ENCODE measurements around the gene RNF31.
"Not testable (repeated sequence)": the region's sequence is repeated elsewhere in the genome, so short reads cannot be mapped to it uniquely, and the experiment has no call there.

The RNF31 gene

DNA sequence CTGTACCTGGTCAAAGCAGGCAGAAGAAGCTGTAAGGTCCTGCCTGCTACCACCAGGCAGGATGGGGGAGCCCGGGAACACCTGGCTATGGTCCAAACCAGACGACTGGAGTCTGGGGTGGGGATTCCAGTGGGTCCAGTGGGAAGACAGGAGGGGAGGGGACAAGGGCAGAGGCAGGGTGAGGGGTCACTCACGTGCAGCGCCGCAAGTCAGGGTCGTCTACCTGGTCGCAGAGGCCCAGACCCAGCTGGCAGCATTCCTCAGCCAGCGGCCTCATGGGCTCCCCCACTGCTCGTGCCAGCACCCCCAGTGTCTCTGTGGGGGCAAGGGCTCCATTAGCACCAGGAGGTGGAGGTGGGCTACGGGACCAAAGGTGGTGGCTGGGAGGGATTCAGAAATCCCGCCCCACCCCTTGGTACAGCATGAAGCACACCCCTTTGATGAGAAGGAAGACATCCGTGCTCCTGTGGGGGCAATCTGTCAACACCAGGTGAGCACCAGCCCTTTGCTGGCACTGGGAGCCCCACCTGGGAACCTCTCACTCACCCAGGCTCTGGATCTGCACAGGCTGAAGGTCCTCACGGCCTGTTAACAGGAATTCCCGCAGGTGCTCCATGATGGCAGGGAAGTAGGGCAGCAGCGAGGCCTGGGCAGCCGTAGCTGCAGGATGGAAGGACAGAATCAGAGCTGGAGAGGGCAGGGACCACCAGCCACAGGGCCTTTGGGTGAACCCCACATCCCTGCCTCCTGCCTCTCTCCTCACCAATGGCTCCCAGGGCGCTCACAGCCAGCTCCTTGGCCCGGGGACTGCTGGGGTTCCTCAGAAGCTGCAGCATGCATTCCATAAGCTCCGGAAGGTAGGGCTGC, 37.0 kb downstream of the RNF31 start:
- FAIRE-seq = no peak

DNA sequence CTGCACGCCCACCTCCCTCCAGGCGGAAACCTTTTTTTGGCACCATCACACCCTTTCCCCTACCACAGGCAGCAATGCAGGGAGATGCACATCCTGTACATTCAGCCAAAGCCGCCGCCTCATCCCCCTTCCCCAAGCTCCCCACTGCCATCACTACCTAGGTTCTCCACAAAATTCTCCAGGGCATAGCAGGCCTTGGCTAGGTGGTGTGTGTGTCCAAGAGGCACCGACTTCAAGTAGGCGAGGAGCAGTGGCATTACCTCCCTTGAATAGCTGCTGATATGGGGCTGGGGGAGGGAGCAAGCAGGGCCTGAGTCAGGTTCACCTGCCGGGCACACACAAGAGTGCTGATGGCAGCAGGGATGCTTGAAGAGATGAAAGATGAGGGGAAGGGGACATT, 37.7 kb downstream of the RNF31 start:
- FAIRE-seq = no peak

DNA sequence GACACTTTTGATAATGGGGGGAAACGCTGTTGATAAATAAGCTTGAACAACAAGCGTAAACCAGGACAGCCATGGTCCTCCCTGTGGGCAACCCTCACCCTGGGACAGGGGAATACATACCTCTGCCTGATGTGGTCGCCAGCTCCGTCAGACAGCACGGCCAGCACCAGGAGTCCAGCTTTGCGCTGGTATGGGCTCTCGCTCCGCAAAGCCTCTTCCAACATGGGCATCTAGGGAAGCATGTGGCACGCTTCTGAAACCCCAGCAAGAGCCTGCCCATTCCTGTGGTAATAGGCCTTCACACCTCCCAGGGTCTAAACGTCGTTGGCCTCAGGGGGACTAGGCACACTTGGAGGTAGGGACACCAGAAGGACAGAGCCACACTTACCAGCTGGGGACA, 38.4 kb downstream of the RNF31 start:
- FAIRE-seq = no peak

DNA sequence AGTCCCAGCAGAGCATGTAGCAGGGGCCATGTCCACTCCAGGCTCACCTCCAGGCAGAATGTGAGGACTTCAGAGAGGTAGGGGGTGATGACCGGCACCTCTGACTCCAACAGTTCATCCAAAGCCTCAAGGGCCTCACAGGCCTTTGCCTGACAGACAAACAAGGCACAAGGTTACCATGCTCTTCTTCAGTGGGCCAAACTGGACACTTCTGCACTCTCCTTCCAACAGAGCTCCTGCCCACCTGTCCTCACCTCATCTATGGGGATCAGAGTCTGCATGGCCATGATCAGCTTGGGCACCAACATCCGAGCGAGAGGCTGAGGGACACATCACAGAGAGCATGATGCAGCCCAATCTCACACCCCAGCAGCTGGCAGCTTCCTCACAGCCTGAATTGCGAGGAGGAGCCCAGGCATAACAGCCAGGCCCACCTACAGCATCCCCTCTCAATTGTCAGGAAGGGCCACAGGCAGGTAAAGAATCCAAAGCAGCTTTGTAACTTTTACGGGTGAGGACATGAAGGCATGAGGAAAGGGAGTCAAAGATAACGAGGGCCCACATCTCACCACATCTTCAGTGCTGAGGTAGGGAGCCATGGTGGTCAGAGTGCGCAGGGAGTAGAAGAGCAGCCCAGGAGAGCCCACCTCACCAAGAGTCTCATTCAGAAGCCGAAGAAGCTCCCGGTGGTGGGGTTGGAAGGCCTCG, 39.7 kb downstream of the RNF31 start:
- no peak for FAIRE-seq

DNA sequence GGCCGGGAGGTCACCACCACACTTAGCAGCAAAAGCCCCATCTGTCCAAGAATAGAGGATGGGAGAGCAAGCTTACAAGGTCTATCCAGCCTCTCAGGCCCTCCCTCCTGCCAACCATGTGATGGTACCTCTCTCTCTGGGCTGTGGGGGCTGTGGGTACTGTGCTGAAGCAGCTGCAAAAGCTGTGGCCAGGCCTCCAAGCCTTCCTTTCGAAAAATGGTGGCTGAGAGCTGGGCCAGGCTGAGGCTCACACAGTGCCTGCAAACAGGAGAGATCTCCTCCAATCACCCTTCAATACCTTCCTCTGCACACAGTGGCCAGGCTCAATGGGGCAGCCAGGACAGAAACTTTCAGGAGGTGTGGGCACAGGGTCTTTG, 40.2 kb downstream of the RNF31 start:
- no peak for FAIRE-seq

DNA sequence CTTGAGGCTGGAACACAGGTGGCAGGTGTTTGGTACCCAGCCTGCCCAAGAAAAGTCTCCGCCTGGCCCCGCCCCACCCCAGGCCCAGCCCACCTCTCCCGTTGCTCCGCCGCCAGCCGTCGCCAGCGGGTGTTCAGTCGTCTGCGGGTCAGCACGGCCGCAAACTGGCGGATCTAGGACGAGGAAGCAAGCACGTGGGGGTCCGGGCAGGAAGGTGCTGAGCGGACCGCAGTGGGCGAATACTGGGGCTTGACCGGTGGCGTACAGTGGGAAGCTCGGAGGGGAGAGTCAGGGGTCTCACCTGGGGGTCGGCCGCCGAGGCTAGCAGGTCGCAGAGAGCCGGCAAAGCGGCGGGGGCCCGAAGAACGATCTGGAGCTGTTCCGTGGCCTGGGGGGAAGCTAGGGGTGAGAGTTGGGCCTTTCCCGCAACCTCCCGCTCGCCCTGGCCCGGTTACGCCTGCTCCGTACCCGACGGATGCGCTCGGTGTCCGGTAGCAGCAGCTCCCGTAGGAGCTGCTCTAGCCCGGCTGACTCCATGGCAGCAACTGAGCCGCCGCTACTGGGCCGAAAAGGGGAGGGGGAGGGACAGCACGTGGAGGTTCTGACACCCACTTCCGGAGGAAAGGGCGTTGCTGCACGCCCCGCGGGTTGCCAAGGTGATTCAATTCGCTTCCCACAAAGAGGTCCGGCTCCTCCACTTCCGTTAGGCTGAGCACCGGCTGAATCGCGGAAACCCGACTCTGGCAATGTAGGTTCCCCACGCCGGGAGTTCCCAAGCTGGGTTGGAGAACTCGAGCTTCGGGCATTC, 41.2 kb downstream of the RNF31 start, which contains the start of gene IPO4:
TSS of gene IPO4 (minus strand) at position 566 of the 808 bp plus-strand sequence. CDS start at position 537, 29 bp downstream.
- no peak for FAIRE-seq

DNA sequence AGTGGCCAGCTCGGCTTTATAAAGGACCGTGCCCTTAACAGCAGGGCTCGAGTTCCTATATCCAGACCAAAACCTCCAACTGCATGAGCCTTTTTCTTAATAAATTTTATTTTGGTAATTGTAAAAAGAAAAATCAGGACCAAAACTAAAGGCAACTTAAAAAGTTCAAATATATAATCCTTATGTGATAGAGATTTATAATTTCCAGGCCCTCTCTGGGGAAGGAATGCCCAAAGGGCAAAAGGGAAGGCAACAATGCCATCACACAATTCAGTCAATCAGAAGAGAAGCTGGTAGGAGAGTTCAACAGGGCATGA, 41.7 kb downstream of the RNF31 start:
- no peak for FAIRE-seq

DNA sequence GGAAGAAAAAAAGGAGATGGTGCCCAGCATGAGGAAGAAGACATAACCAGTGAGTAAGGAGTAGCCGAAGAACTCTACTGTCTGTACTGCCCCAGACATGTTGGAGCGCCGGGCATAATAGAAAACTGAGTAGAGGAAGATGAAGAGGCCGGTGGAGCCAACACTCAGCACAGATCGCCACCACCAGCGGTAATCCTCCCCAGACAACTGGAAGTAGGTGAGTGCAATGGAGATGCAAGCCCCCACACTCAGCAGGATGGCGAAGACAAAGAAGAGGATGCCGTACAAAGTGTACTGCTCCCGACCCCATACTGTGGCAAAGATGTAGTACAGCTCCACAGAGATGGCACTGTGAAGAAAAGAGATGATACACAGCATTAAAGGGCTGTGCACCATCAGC, 42.2 kb downstream of the RNF31 start:
- FAIRE-seq = no peak

DNA sequence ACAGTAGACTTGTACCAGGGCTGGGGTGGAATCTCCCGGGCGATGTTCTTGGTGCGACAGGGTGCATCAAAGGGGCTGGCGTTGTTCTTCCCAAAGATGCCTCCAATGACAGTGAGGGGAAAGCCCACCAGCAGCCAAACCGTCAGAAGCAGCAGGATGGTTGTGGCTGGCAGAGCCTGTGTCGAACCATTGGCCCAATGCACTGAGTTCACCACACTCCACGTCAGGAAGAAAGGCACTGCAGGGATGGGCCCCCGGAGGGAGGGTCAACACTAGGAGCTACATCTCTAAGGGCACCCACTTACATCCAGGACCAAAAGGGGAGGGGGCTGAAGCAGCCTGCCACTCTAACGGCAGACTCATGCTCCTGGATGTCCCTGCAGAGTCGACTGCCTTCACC, 43.1 kb downstream of the RNF31 start:
- no peak for FAIRE-seq

DNA sequence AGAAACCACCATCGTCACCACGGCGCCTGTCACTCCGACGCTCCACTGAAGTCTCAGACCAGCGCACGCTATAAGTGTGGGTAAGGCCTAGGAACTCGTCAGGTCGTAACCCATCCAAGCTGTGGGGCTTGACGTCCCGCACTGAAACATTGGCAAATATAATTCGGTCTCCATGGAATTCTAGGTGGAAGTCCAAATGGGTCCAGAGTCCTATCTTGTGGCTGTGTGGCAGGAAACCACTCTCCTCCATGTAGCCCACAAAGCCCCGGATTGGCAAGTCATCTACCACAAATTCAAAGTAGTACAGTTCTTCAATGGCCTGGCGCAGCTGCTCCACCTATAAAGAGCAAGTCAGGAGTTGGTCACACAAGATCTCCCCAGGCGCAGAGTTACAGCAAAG, 45.6 kb downstream of the RNF31 start:
- FAIRE-seq = no peak

DNA sequence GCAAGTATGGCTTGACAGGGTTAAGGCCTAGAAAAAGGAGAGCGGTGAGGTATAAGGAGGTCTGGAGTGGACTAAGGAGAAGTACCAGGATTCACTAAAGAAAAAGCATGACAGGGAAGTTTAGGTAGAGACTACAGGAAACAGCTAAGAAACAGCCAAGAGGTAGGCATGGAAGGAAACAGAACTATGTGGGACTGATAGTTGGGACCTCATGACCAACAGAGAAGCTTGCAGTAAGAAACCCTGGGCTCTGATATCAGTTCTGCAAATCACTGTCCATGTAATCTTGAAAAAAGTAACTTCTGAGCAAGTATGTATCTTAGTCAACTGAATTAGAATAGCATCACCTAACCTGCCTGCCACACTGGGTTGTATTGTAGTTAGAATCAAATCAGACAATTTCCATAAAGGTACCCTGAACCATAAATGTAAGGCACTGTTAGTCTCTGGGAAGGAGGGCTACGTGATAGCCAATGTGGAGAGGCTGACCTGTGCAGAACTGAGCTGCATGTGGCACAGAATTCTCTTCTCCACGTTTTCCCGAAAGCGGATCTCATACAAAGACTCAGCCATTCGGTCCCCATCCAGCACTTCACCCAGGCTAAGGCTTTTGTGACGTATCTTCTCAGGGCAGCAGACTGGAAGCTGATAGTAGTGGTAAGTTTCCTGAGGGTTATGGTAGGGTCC, 47.0 kb downstream of the RNF31 start:
- no peak for FAIRE-seq

DNA sequence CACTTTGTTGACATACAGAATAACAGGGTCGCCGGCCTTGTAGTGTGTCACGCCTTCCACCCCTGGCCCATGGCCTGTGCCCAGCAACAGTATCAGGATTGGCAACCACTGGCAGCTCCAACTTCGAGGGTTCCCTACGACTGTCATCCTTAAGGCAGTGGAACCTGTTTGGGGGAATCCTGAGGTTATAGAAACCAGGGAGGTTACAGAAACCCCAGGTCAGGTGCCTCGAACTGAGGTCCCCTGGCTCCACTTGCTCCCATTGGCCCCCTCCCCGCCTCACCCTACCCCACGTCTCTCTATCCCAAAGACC, 47.5 kb downstream of the RNF31 start:
- no peak for FAIRE-seq

DNA sequence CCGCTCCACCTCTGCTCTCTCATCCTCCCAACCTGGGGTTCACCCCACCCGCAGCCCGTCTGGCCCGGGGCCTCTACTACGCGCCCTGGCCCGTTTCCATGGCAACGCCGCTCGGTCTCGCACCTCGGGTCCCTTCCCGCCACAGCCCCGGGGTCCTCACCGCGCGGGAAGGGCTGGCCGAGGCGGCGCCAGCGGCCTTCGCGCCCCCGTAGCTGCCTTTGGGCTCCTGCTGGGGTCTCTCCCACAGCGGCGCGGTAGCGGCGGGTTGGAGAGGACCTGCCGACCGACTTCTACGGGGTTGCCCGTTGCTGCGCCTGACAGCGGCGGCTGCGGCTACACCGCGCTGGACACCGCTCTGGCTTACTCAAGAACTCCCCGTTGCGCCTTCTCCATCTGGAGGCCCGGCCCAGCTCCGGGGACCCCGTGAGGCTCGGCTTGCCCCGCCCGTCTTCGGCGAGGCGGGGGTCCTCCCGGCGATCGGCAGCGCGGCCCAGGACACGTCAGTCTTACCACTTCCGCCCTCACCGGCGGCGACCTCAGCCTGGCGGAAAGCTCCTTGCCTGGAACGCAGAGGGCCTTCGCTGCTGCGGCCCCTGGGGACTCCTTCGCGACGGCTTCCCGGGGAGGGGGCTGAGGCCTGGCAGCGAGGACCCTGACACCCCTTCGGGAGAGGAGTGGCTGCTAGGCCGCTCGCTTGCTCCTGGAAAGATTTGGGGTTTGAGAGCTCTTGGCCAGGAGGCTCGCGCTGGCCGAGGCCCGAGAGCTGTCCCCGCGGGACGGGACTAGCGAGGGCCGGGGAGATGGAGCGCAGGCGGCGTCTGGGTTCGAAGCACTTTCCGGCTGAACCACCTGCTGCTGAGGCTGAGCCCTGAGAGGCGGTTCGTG, 48.1 kb downstream of the RNF31 start, which contains the start of gene TM9SF1:
TSS of gene TM9SF1 (minus strand) at position 256 of the 885 bp plus-strand sequence. CDS start 422 bp downstream, outside the sequence.
- FAIRE-seq = no peak

DNA sequence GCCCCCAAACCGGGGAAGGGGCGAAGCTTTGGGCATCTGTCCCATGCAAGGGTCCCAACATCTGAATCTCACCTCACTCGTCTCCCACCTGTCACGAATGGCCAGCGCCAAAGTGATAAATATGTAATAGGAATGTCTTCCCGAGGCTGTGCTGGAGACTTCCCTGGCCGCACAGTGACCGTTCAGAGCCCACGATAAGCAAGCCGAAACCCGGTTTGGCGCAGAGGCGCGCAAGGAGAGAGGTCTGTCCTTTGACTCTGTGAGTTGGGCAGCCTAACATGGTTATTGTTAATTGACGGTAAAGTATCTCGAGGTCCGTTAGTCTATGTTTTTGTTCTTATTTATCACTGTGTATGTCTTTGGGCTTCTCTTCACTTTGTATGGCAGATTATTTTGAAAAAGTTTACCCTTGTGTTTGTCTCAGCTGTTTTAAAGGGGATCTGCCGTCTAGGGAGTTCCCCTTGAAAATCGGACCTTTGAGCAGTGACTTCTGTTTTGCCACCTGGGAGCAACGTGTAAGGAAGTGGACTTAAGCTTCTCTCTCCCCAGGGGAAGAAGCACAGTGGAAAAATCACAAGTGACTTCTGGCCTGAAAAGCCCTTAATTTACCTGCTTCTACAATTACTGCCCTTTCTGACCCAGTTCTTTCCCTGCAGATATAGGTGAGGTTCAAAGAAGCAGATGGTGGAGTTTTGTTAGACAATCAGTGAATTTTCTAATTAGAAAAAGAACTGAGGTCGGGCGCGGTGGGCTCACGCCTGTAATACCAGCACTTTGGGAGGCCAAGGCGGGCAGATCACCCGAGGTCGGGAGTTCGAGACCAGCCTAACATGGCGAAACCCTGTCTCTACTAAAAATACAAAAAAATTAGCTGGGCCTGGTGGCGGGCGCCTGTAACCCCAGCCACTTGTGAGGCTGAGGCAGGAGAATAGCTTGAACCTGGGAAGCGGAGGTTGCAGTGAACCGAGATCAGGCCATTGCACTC, 49.1 kb downstream of the RNF31 start:
- FAIRE-seq = no peak

DNA sequence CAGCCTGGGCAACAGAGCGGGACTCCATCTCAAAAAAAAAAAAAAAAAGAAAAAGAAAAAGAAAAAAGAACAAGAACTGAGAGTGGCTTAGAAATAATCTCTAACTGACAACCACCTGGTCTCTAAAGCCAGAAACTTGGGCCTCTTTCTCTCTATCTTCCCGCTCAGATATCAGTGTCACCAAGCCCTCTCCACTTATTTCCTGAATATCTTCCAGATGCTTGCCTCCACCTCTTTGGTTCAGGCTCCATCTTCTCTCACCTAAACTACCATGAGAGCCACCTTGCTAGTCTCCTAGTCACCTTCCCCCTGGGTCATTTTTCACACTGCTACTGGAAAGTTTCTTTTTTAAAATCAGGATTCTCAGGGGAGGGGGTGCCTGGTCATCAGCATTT, 49.8 kb downstream of the RNF31 start:
- FAIRE-seq = no peak

DNA sequence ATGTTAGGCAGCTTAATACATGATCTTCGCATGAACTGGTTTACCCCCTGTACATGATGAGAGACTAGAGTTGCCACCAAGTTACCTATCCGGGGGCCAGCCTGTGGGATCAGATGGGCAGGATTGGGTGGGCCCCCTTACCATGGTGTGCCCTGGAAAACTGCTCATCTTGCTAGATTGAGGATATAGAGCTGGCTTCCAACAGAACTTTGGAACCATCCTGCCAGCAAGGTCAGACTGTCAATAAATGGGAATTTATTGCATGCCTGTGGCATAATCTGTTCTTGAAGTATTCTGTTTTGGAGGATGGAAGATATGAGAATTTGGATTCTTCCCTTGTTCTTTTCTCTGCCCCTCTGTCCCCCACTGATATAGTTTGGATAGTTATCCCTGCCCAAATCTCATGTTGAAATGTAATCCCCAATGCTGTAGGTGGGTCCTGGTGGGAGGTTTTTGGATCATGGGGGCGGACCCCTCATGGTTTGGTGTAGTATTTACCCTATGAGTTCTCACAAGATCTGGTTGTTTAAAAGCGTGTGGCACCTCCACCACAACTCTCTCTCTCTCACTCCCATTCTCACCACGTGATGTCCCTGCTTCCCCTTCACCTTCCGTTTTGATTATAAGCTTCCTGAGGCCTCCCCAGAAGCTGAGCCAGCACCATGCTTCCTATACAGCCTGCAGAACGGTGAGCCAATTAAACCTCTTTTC, 51.7 kb downstream of the RNF31 start:
- no peak for FAIRE-seq

DNA sequence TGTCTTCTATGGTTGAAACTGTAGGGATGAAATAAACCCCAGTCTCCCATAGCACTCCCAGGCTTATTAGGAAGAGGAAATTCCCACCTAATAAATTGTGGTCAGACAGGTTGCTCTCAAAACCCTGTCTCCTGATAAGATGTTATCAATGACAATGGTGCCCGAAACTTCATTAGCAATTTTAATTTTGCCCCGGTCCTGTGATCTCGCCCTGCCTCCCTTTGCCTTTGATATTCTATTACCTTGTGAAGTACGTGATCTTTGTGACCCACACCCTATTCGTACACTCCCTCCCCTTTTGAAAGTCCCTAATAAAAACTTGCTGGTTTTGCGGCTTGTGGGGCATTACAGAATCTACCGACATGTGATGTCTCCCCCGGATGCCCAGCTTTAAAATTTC, 55.2 kb downstream of the RNF31 start:
- FAIRE-seq = not testable (repeated sequence)

DNA sequence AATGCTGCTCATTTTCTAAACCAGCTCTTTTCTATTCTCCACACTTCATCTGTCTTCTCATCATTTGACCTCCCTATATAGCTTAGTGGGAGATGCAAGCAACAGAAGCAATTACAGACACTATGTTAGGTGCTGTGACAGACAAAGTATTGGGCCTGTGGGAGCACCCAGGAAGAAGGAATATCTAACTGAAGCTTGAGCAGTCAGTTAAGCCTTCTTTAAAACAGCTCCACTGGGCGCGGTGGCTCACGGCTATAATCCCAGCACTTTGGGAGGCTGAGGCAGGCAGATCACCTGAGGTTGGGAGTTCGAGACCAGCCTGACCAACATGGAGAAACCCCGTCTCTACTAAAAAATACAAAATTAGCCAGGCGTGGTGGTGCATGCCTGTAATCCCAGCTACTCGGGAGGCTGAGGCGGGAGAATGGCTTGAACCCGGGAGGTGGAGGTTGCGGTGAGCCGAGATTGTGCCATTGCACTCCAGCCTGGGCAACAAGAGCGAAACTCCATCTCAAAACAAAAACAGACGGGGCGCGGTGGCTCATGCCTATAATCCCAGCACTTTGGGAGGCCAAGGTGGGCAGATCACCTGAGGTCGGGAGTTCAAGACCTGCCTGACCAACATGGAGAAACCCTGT, 56.1 kb downstream of the RNF31 start:
- FAIRE-seq = not testable (repeated sequence)

Measured in A204.1 (cell line).